ENCODE measurements around the gene CBX8. TPM values are rescaled to one million over a fixed set of nuclear protein-coding genes. Genes with fewer than 3 reads are reported as not detected.

The CBX8 gene
- total and polyA plus RNA-seq, 4 donors, result 4.8 to 9.3 (median 5.5) TPM

- Histone ChIP-seq H3K9ac (ENCODE audit: insufficient read depth in 1 of 2, low read length in 2 of 2) (no peak overlapping the region), H3K27ac (ENCODE audit: low read depth in 1 of 2, low read length in 1 of 2) (no peak overlapping the region), H3K4me1 (ENCODE audit: control insufficient read depth in 5 of 5, insufficient read depth in 5 of 5, low read length in 5 of 5) (peaks cover 0 to 13% (median 1%) of the 10 kb centered on the region in 5 donors), H3K4me3 (no peak overlapping the region), H3K9me3 (ENCODE audit: control insufficient read depth in 4 of 4, insufficient read depth in 3 of 4, low read length in 3 of 4) (no peaks in the 10 kb centered on the region), H3K36me3 (ENCODE audit: control insufficient read depth in 4 of 4, insufficient read depth in 4 of 4, low read length in 4 of 4) (peaks cover 0 to 16% (median 6%) of the 10 kb centered on the region in 4 donors), H3K27me3 (ENCODE audit: control insufficient read depth in 3 of 3, insufficient read depth in 3 of 3, low read length in 2 of 3) (peaks cover 0 to 18% (median 10%) of the 10 kb centered on the region in 3 donors)
- ATAC-seq (ENCODE audit: insufficient read depth, low FRiP score), result no peak
- no peak for TF ChIP-seq CTCF (IDR thresholded peaks at IDR 0.05; ENCODE audit: control extremely low read depth, extremely low read depth)
- DNase-seq, result peak in 1 of 3 donors; percentile 10
- WGBS, 2 donors, result 94 to 99% methylated on average over 18 of the region's 18 CpGs
Observed at GRCh38 chr17:79783891-79784290, 13.0 kb downstream of the CBX8 start.

- peaks cover 0 to under 1% (median 0%) of the 10 kb centered on the region in 3 donors for H3K27me3 ChIP-seq (ENCODE audit: control insufficient read depth in 3 of 3, insufficient read depth in 3 of 3, low read length in 2 of 3)
Observed at GRCh38 chr17:79781736-79782575, 14.9 kb downstream of the CBX8 start.

DNA sequence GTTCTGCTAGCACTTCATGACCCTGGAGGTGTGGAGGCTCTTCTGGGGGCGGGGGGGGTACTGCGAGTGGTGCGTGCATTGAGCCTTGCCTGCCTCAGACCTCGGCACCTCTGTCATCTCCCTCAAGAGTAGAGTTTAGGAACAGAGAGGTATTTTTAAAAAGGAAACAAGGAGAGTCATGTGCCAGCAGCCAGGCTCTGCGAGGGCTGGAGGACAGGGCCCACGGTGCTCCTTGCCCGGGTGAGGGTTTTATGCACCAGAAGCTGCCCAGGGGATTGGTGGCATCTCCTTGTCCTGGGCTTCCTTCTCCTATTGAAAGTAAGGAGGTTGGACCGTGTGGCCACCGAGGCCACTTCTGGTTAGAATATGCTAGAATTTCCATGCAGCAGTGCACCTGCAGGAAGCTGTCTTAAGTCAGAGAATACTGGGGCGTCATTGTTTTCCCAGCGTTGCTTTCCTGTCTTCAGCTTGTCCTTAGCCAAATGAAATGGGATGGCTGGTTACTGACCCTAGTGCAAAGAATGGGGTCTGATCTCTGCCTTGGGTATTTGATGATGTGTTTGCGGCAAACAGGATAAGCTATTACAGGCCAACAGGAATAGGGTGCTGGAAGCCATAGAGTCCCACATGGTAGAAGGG, 15.7 kb downstream of the CBX8 start:
- DNase-seq, result no peak
- no peak overlapping the region for H3K4me3 ChIP-seq
- H3K27ac ChIP-seq (ENCODE audit: low read depth in 1 of 2, low read length in 1 of 2), result no peak overlapping the region
- peaks cover 0 to 16% (median 6%) of the 10 kb centered on the region in 4 donors for H3K36me3 ChIP-seq (ENCODE audit: control insufficient read depth in 4 of 4, insufficient read depth in 4 of 4, low read length in 4 of 4)
- H3K9ac ChIP-seq (ENCODE audit: insufficient read depth in 1 of 2, low read length in 2 of 2), result no peak overlapping the region
- ATAC-seq (ENCODE audit: insufficient read depth, low FRiP score), result no peak
- H3K9me3 ChIP-seq (ENCODE audit: control insufficient read depth in 4 of 4, insufficient read depth in 3 of 4, low read length in 3 of 4), result no peaks in the 10 kb centered on the region
- no peak for TF ChIP-seq CTCF (IDR thresholded peaks at IDR 0.05; ENCODE audit: control extremely low read depth, extremely low read depth)
- WGBS, 2 donors, result 39 to 67% methylated on average over 12 of the region's 12 CpGs
- peaks cover 4 to 29% (median 4%) of the 10 kb centered on the region in 5 donors for H3K4me1 ChIP-seq (ENCODE audit: control insufficient read depth in 5 of 5, insufficient read depth in 5 of 5, low read length in 5 of 5)
- H3K27me3 ChIP-seq (ENCODE audit: control insufficient read depth in 3 of 3, insufficient read depth in 3 of 3, low read length in 2 of 3), result no peaks in the 10 kb centered on the region

More at GRCh38 chr17:79781736-79782575, 14.9 kb downstream of the CBX8 start:
- H3K4me1 ChIP-seq (ENCODE audit: control insufficient read depth in 5 of 5, insufficient read depth in 5 of 5, low read length in 5 of 5), result peaks cover 0 to 20% (median 4%) of the 10 kb centered on the region in 5 donors
- no peaks in the 10 kb centered on the region for H3K9me3 ChIP-seq (ENCODE audit: control insufficient read depth in 4 of 4, insufficient read depth in 3 of 4, low read length in 3 of 4)
- H3K27ac ChIP-seq (ENCODE audit: low read depth in 1 of 2, low read length in 1 of 2), result no peak overlapping the region
- no peak for ATAC-seq (ENCODE audit: insufficient read depth, low FRiP score)
- TF ChIP-seq CTCF (IDR thresholded peaks at IDR 0.05; ENCODE audit: control extremely low read depth, extremely low read depth), result no peak
- DNase-seq, result peak in 1 of 3 donors; percentile 1
- no peak overlapping the region for H3K9ac ChIP-seq (ENCODE audit: insufficient read depth in 1 of 2, low read length in 2 of 2)
- H3K36me3 ChIP-seq (ENCODE audit: control insufficient read depth in 4 of 4, insufficient read depth in 4 of 4, low read length in 4 of 4), result peaks cover 0 to 16% (median 6%) of the 10 kb centered on the region in 4 donors
- H3K4me3 ChIP-seq, result no peak overlapping the region
- 49 to 63% methylated on average over 27 of the region's 27 CpGs for WGBS, 2 donors
